Smooth muscle cell (in vitro differentiated cells): Measurements from ENCODE around the gene PRPF4. TPM values are rescaled to one million over a fixed set of nuclear protein-coding genes. Genes with fewer than 3 reads are reported as not detected.

Source experiments
- DNase-seq: peaks from one replicate; lab custom pipeline; 2025; ENCODE audit not compliant: unreplicated experiment; lab: John Stamatoyannopoulos, UW
- H2AFZ ChIP-seq: fragments of 200-600 bp; sonication (generic); 2 replicates; pipeline ENCODE4 v1.6.0; 2016; ENCODE audit warnings: antibody characterized with exemption, low read depth, mild to moderate bottlenecking
- H3F3A ChIP-seq: fragments of 200-600 bp; sonication (generic); 2 replicates; pipeline ENCODE4 v1.6.0; 2017; ENCODE audit warnings: antibody characterized with exemption, low read depth
- H3K27ac ChIP-seq: fragments of 200-600 bp; sonication (generic); 2 replicates; pipeline ENCODE4 v1.5.1; 2016; ENCODE audit warnings: low read depth, mild to moderate bottlenecking
- H3K27me3 ChIP-seq: fragments of 200-600 bp; sonication (generic); 2 replicates; pipeline ENCODE4 v1.6.1; 2016; ENCODE audit warnings: low read depth, mild to moderate bottlenecking
- H3K36me3 ChIP-seq: fragments of 200-600 bp; sonication (generic); 2 replicates; pipeline ENCODE4 v1.5.1; 2016; ENCODE audit warnings: low read depth
- H3K4me1 ChIP-seq: fragments of 200-600 bp; sonication (generic); 2 replicates; pipeline ENCODE4 v1.5.1; 2016; ENCODE audit warnings: low read depth
- H3K4me2 ChIP-seq: fragments of 200-600 bp; sonication (generic); 2 replicates; pipeline ENCODE4 v1.6.0; 2016; ENCODE audit warnings: mild to moderate bottlenecking
- H3K4me3 ChIP-seq: fragments of 200-600 bp; sonication (generic); 2 replicates; pipeline ENCODE4 v1.5.1; 2016; ENCODE audit warnings: mild to moderate bottlenecking
- H3K79me2 ChIP-seq: fragments of 200-600 bp; sonication (generic); 2 replicates; pipeline ENCODE4 v1.6.0; 2016; ENCODE audit warnings: low read depth, mild to moderate bottlenecking
- H3K9ac ChIP-seq: fragments of 200-600 bp; sonication (generic); 2 replicates; pipeline ENCODE4 v1.6.0; 2016; ENCODE audit warnings: low read depth
- H3K9me3 ChIP-seq: fragments of 200-600 bp; sonication (generic); replicated peaks from 2 replicates; pipeline ENCODE4 v1.5.1; 2016; ENCODE audit warnings: low read depth
- H4K20me1 ChIP-seq: fragments of 200-600 bp; sonication (generic); 2 replicates; pipeline ENCODE4 v1.6.0; 2016; ENCODE audit warnings: low read depth
- CTCF ChIP-seq: fragments of 200-600 bp; sonication (generic); IDR thresholded peaks from 2 replicates; pipeline ENCODE4 v1.5.1; 2017; ENCODE audit warnings: borderline replicate concordance, mild to moderate bottlenecking, antibody characterized with exemption; ENCODE audit not compliant: insufficient read depth, poor library complexity, severe bottlenecking
- WGBS: methylation state at CpG from one replicate; pipeline ENCODE4 v1.1.7; 2016; ENCODE audit warnings: low lambda C conversion rate; 5-methylcytosine and 5-hydroxymethylcytosine counted together
- polyA plus RNA-seq: library from polyadenylated mRNA; unstranded; fragments of >200 nt; fragmentation: Nextera tagmentation; extraction: Ambion mirVana; gene quantifications from 2 replicates; pipeline ENCODE4 v1.2.1, GENCODE V29; 2016
- total RNA-seq: library from RNA; depleted of rRNA; stranded (reverse); fragments of >200 nt; gene quantifications from 2 replicates; pipeline ENCODE4 v1.2.3, GENCODE V29; 2014

PRPF4 gene
- total and polyA plus RNA-seq, 2 experiments from 2014 or later: 18.5 to 22.2 TPM

- Histone ChIP-seq H3K27me3 (no peaks in the 10 kb centered on the region), H3K79me2 (peaks cover 20% of the 10 kb centered on the region), H3K9me3 (no peaks in the 10 kb centered on the region), H3K27ac (no peak overlapping the region), H3K4me1 (no peaks in the 10 kb centered on the region), H3K9ac (no peak overlapping the region), H3K4me2 (no peak overlapping the region), H4K20me1 (peaks cover 43% of the 10 kb centered on the region), H3K4me3 (no peak overlapping the region), H2AFZ (no peak overlapping the region), H3K36me3 (peaks cover 8% of the 10 kb centered on the region), H3F3A (no peaks in the 10 kb centered on the region)
- TF ChIP-seq CTCF: no peak
- WGBS: 96% methylated on average over 1 of the region's 1 CpG
- no peak for DNase-seq
Observed at GRCh38 chr9:113254991-113255390, 20.5 kb upstream of the PRPF4 start.

- no peaks in the 10 kb centered on the region for H3K27me3 ChIP-seq
- peaks cover 43% of the 10 kb centered on the region for H4K20me1 ChIP-seq
- H3K4me1 ChIP-seq: no peaks in the 10 kb centered on the region
- 94% methylated on average over 6 of the region's 6 CpGs for WGBS
- peaks cover 20% of the 10 kb centered on the region for H3K79me2 ChIP-seq
- H2AFZ ChIP-seq: no peak overlapping the region
- H3F3A ChIP-seq: no peaks in the 10 kb centered on the region
- no peaks in the 10 kb centered on the region for H3K9me3 ChIP-seq
- no peak overlapping the region for H3K27ac ChIP-seq
- H3K4me3 ChIP-seq: no peak overlapping the region
- DNase-seq: no peak
- H3K36me3 ChIP-seq: peaks cover 8% of the 10 kb centered on the region
- no peak overlapping the region for H3K9ac ChIP-seq
- no peak overlapping the region for H3K4me2 ChIP-seq
- no peak for TF ChIP-seq CTCF
Observed at GRCh38 chr9:113255438-113255837, 20.0 kb upstream of the PRPF4 start.

GRCh38 chr9:113257863-113258262 lies 17.6 kb upstream of the PRPF4 start:
- H2AFZ ChIP-seq: no peak overlapping the region
- 98% methylated on average over 3 of the region's 3 CpGs for WGBS
- H4K20me1 ChIP-seq: peaks cover 26% of the 10 kb centered on the region
- H3K4me1 ChIP-seq: no peaks in the 10 kb centered on the region
- no peak overlapping the region for H3K9ac ChIP-seq
- H3F3A ChIP-seq: no peaks in the 10 kb centered on the region
- H3K79me2 ChIP-seq: no peaks in the 10 kb centered on the region
- H3K4me3 ChIP-seq: no peak overlapping the region
- H3K4me2 ChIP-seq: no peak overlapping the region
- DNase-seq: no peak
- H3K36me3 ChIP-seq: peaks cover 12% of the 10 kb centered on the region
- no peak overlapping the region for H3K27ac ChIP-seq
- no peaks in the 10 kb centered on the region for H3K27me3 ChIP-seq
- no peaks in the 10 kb centered on the region for H3K9me3 ChIP-seq
- no peak for TF ChIP-seq CTCF

- Histone ChIP-seq H3K4me2 (no peak overlapping the region), H3K9me3 (no peaks in the 10 kb centered on the region), H3K36me3 (peaks cover 12% of the 10 kb centered on the region), H3F3A (no peaks in the 10 kb centered on the region), H2AFZ (no peak overlapping the region), H3K27me3 (no peaks in the 10 kb centered on the region), H3K9ac (no peak overlapping the region), H3K4me3 (no peak overlapping the region), H3K27ac (no peak overlapping the region), H3K79me2 (no peaks in the 10 kb centered on the region), H4K20me1 (peaks cover 23% of the 10 kb centered on the region), H3K4me1 (no peaks in the 10 kb centered on the region)
- WGBS: 100% methylated on average over 1 of the region's 1 CpG
- TF ChIP-seq CTCF: no peak
- DNase-seq: no peak
Observed at GRCh38 chr9:113258282-113258681, 17.2 kb upstream of the PRPF4 start.
